Uterus (tissue), 2 donors: ENCODE data around the gene WDR12.

Experiments
- CTCF ChIP-seq, 4 experiments: fragments of 200-600 bp in 2 of 4; fragments of 450-650 bp in 2 of 4; sonication (generic) in 2 of 4; IDR thresholded peaks; one replicate each; pipeline ENCODE4 v1.5.1; 2016 to 2019; ENCODE audit warnings: antibody characterized with exemption in 4 of 4, mild to moderate bottlenecking in 2 of 4, moderate library complexity in 1 of 4
- POLR2A ChIP-seq, 2 donors: fragments of 450-650 bp; IDR thresholded peaks; one replicate each; pipeline ENCODE4 v1.6.1; 2016; ENCODE audit warnings: antibody characterized with exemption in 2 of 2, mild to moderate bottlenecking in 1 of 2, moderate library complexity in 1 of 2

- TF ChIP-seq CTCF (IDR thresholded peaks at IDR 0.05) (no peak), POLR2A (IDR thresholded peaks at IDR 0.05) (no peak)
Measured at GRCh38 chr2:202960524-202960923, 49.1 kb upstream of the WDR12 start.
